ENCODE results near the gene MAST4.

The MAST4 gene

GRCh38 chr5:66958980-66959641, 362.9 kb downstream of the MAST4 start:
- peak; percentile 63 for DNase-seq (ENCODE audit: low read depth)
- peak overlapping the region; percentile 25 for H3K4me3 ChIP-seq (ENCODE audit: low read length)
- no peak for TF ChIP-seq CTCF (IDR thresholded peaks at IDR 0.05; ENCODE audit: insufficient read depth, low read depth, low read length, missing control alignments)

- no peak for TF ChIP-seq CTCF (IDR thresholded peaks at IDR 0.05; ENCODE audit: insufficient read depth, low read depth, low read length, missing control alignments)
- H3K4me3 ChIP-seq (ENCODE audit: low read length): no peak overlapping the region
- DNase-seq (ENCODE audit: low read depth): peak; percentile 55
Measured at GRCh38 chr5:66959653-66960052, 363.5 kb downstream of the MAST4 start.

GRCh38 chr5:66960369-66961137, 364.4 kb downstream of the MAST4 start:
- DNase-seq (ENCODE audit: low read depth): no peak
- H3K4me3 ChIP-seq (ENCODE audit: low read length): no peak overlapping the region
- TF ChIP-seq CTCF (IDR thresholded peaks at IDR 0.05; ENCODE audit: insufficient read depth, low read depth, low read length, missing control alignments): no peak

DNA sequence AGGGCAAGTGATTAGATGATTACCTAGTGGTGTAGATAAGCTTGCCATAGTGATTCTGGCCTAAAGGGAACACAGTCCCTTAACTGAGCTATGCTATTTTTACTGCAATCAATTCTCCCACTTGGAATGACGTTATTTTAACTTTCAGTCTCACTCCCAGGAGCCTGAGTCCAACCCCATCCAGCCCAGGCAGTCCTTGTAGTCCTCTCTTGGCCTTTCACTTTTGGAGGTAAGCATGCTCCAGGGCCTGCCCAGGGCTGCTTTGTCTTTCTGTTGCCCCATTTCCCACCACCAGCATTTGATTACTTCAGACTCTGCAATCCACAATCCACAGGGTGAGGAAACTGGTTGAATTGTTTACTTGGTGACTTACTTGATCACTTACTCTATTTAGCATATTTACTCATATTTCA, 367.4 kb downstream of the MAST4 start:
- DNase-seq (ENCODE audit: low read depth): peak; percentile 75
- no peak overlapping the region for H3K4me3 ChIP-seq (ENCODE audit: low read length)
- TF ChIP-seq CTCF (IDR thresholded peaks at IDR 0.05; ENCODE audit: insufficient read depth, low read depth, low read length, missing control alignments): no peak

DNA sequence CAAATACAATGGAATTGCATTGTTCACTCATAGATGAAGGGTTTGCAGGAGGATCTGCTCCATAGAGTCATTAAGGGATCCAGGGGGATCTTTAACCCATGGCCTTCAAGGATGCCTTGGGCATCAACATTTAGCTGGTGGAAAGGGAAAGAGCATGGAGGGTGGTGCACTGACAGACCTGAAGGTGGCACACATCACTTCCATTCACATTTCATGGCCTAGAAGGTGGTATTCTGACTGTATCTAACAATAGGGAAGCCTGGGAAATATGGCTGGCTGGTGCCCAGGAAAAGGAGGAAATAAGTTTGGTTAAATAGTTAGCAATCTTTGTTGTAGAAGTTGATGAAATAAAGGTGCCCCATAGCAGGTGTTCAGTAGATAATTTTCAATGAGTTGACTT, 370.2 kb downstream of the MAST4 start:
- H3K4me3 ChIP-seq (ENCODE audit: low read length): no peak overlapping the region
- no peak for DNase-seq (ENCODE audit: low read depth)
- TF ChIP-seq CTCF (IDR thresholded peaks at IDR 0.05; ENCODE audit: insufficient read depth, low read depth, low read length, missing control alignments): no peak

- peak; percentile 32 for DNase-seq (ENCODE audit: low read depth)
- no peak for TF ChIP-seq CTCF (IDR thresholded peaks at IDR 0.05; ENCODE audit: insufficient read depth, low read depth, low read length, missing control alignments)
- H3K4me3 ChIP-seq (ENCODE audit: low read length): no peak overlapping the region
Measured at GRCh38 chr5:66967102-66967501, 370.9 kb downstream of the MAST4 start.

Data from epithelial cell of esophagus (primary cell).